GM12873 (cell line): Measurements from ENCODE around the gene CFAP161.

Experiments
- TF ChIP-seq, protein P1 (sequence below): IDR thresholded peaks from 2 replicates; pipeline ENCODE4 v1.5.1; 2012; ENCODE audit warnings: low read depth, mild to moderate bottlenecking, moderate library complexity, low read length, control low read depth; ENCODE audit not compliant: insufficient read depth; ENCODE audit errors: missing control alignments

The CFAP161 gene

DNA sequence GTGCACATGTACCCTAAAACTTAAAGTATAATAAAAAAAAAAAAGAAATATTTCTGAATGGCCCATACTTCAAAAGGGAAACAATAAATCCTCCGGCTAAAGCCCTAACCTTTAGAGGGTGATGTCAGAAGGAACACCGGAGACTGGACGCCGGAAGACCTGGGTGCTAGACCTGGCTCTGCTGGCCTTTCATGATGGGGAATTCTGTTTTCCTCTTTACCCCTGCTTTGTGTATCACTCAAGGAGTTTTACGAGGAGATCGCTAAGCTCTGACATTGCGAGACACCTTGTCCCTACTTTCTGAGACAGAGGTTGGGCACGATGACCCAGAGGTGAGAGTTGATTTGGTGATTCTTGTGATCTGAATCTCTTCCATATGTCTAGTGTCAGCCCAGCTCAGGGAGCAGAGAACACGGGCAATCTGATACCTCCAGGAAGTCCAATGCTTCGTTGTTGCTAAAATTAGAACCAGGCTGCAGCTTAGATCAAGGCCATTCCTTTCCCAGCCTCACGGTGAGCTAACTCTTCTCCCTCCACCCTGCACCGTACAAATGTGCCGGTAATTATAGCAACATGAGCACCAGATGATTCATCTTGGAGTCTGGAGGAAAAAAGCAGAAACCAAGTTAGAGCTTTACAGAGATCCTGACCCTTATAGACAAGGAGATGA is 42.0 kb upstream of the CFAP161 start:
- TF ChIP-seq, protein P1, sequence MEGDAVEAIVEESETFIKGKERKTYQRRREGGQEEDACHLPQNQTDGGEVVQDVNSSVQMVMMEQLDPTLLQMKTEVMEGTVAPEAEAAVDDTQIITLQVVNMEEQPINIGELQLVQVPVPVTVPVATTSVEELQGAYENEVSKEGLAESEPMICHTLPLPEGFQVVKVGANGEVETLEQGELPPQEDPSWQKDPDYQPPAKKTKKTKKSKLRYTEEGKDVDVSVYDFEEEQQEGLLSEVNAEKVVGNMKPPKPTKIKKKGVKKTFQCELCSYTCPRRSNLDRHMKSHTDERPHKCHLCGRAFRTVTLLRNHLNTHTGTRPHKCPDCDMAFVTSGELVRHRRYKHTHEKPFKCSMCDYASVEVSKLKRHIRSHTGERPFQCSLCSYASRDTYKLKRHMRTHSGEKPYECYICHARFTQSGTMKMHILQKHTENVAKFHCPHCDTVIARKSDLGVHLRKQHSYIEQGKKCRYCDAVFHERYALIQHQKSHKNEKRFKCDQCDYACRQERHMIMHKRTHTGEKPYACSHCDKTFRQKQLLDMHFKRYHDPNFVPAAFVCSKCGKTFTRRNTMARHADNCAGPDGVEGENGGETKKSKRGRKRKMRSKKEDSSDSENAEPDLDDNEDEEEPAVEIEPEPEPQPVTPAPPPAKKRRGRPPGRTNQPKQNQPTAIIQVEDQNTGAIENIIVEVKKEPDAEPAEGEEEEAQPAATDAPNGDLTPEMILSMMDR: no peak

DNA sequence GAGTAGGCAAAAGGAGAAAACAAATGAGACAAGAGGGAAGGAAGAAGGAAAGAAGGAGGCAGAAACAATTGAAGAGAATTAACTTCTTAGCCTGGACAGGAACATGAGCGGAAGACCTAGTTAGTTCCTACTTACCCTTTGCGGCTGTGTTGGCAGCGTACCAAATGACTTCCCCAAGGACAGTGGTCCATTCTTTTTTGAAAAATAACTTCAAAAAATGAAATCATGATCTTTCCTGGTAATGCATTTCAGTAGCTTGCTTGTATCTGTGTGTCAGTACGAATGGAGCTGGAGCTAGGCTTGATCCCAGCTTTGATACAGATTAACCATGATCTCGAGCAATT is 41.5 kb upstream of the CFAP161 start:
- TF ChIP-seq, protein P1: no peak

DNA sequence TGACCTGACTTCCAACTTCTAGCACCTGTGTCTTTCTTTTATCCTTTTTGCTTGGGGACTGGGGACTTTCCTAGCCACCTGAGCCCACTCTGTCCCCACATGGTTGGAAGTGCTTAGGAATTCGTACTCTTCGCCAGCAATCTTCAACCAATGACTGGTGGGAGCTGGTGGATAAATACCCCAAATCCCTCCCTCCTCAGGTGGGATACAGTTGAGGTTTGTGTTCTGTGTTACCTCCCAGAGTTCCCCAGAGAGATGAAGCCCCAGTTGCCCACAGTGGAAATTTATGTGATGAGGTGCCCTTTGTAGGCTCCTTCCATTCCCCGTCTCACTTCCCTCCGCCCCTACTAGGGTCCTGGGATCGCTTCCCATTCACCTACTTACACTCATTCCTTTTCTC is 40.1 kb upstream of the CFAP161 start:
- TF ChIP-seq, protein P1: no peak

DNA sequence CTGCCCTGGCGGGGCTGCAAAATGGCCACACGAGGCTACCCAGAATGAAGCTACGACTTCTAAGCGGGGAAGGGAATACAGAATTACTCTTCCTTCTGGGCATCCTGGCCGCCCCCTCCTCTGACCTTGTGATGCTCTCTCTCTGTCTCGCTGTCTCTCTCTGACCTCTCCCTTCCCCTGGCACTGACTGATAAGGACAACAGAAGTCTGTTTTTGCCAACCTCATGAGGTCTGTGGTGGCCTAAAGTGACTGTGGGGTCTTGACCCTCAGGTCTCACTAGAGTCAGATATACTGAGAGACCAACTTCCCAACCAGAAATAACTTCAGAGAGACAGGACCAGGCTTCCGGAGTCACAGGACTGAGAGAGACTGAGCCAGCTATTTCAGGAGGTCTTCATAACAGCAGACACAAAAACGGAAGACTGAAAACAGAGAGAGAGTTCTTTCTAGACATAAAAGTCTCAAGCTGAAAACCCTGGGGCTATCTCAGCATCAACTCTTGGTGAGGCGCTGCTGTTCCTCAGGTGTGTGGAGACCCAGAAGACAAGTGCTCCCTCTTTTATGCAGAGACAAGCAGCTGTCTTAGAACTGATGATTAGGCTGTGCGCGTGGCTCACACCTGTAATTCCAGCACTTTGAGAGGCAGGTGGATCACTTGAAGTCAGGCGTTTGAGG is 38.2 kb upstream of the CFAP161 start:
- TF ChIP-seq, protein P1: no peak

DNA sequence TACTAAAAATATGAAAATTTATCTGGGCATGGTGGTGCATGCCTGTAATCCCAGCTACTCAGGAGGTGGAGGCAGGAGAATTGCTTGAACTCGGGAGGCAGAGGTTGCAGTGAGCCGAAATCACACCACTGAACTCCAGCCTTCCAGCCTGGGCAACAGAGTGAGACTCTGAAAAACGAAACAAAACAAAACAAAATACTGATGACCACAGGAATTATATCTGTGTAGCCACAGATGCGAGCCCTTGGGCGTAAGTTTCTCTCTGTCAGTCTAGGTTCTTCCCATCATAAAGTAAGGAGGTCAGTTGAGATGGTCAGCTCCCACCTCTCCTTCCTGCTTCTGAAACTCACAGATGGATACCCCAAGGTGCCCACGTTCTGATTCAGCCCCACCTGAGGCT is 37.7 kb upstream of the CFAP161 start:
- TF ChIP-seq, protein P1: no peak

DNA sequence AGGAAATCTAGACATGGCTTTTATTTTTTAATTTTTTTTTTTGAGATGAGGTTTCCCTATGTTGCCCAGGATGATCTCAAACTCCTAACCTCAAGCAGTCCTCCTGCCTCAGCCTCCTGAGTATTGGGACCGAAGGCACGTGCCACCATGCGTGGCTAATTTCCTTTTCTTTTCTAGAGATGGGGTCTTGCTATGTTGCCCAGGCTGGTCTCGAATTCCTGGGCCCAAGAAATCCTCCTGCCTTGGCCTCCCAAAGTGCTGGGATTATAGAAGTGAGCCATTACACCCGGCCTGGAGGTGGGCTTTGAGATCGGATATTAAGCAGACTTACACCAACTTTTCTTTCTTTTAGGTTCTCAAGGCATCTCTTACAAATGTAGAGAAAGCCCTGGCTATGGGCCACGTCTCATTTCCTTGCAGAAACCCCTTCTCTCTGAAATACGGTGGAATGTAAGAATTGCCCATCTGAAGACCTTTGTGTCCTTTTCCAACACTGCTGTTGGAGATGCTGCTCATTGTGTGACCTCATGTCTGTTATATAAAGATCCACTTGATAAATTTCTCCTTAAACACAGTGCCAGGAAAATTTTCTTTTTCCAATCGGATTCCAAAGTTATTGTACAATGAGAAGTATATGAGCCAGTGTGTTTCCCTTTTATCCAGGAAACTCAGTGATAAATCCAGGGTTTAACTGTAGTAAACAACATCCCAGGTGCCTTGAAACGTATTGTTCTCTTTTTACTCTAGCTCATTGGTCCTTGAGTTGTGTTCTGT is 36.8 kb upstream of the CFAP161 start:
- TF ChIP-seq, protein P1: no peak

DNA sequence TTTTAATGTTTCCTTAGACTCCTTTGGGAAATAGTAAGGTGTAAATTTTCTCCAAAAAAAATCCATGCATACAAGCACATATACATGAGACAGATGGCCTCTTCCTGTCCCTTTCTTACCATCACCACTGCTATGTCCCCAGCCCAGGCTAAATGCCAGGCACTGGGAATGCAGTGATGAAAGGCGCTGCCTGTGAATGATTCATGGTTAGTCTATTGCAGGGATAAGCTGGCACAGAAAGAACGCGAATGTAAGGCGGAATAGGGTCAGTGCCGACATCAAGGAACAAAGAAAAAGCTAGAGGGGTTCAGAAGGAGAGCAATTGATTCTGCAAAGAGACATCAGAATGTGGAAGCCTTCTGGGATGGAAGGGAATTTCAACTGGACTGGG is 36.2 kb upstream of the CFAP161 start:
- TF ChIP-seq, protein P1: no peak
